Gastroesophageal sphincter (tissue), 3 donors: ENCODE results near the gene ADGRL1.

Experiments used
- POLR2A ChIP-seq, 2 donors: fragments of 450-650 bp; IDR thresholded peaks; one replicate each; pipeline ENCODE4 v1.6.1; 2017; ENCODE audit warnings: antibody characterized with exemption in 2 of 2, mild to moderate bottlenecking in 2 of 2, moderate library complexity in 1 of 2
- POLR2AphosphoS5 ChIP-seq: sonication (generic); formaldehyde crosslinking; IDR thresholded peaks from one replicate; pipeline ENCODE4 v1.6.1; 2017; ENCODE audit warnings: antibody characterized with exemption
- TF ChIP-seq, protein P1 (sequence below), 4 experiments: fragments of 200-600 bp in 2 of 4; fragments of 450-650 bp in 2 of 4; sonication (generic) in 1 of 4; IDR thresholded peaks; one replicate each; pipeline ENCODE4 v1.5.1; 2017 to 2019; ENCODE audit warnings: antibody characterized with exemption in 4 of 4, mild to moderate bottlenecking in 2 of 4, moderate library complexity in 2 of 4

- TF ChIP-seq POLR2AphosphoS5 (no peak), POLR2A (IDR thresholded peaks at IDR 0.05) (no peak)
- TF ChIP-seq, protein P1, sequence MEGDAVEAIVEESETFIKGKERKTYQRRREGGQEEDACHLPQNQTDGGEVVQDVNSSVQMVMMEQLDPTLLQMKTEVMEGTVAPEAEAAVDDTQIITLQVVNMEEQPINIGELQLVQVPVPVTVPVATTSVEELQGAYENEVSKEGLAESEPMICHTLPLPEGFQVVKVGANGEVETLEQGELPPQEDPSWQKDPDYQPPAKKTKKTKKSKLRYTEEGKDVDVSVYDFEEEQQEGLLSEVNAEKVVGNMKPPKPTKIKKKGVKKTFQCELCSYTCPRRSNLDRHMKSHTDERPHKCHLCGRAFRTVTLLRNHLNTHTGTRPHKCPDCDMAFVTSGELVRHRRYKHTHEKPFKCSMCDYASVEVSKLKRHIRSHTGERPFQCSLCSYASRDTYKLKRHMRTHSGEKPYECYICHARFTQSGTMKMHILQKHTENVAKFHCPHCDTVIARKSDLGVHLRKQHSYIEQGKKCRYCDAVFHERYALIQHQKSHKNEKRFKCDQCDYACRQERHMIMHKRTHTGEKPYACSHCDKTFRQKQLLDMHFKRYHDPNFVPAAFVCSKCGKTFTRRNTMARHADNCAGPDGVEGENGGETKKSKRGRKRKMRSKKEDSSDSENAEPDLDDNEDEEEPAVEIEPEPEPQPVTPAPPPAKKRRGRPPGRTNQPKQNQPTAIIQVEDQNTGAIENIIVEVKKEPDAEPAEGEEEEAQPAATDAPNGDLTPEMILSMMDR (IDR thresholded peaks at IDR 0.05), result no peak
These were observed 16.6 kb downstream of the ADGRL1 start for GRCh38 chr19:14189415-14189814.
